Activated T-cell treated with anti-CD3 and anti-CD28 coated beads, Interleukin-2, amount 50 U/mL, for 1 hour (primary cell): ENCODE results near the gene SCFD2.

Experiments used
- DNase-seq: peaks from one replicate; pipeline ENCODE4 v3.0.0-alpha.2; 2020

Gene SCFD2

GRCh38 chr4:53132132-53132891 is 233.5 kb downstream of the SCFD2 start:
- DNase-seq = no peak

GRCh38 chr4:53131562-53131925 is 234.3 kb downstream of the SCFD2 start:
- DNase-seq = no peak

- no peak for DNase-seq
These were observed 234.8 kb downstream of the SCFD2 start for GRCh38 chr4:53130896-53131561.

GRCh38 chr4:53128706-53129357 is 237.0 kb downstream of the SCFD2 start:
- no peak for DNase-seq

GRCh38 chr4:53128231-53128630 is 237.6 kb downstream of the SCFD2 start:
- no peak for DNase-seq

GRCh38 chr4:53127365-53127764 is 238.5 kb downstream of the SCFD2 start:
- no peak for DNase-seq

- DNase-seq = no peak
These were observed 239.8 kb downstream of the SCFD2 start for GRCh38 chr4:53126099-53126498.

- no peak for DNase-seq
These were observed 242.0 kb downstream of the SCFD2 start for GRCh38 chr4:53123819-53124218.

- DNase-seq = no peak
These were observed 242.7 kb downstream of the SCFD2 start for GRCh38 chr4:53123171-53123570.

GRCh38 chr4:53122280-53123116 is 243.4 kb downstream of the SCFD2 start:
- DNase-seq = no peak

GRCh38 chr4:53121264-53121865 is 244.5 kb downstream of the SCFD2 start:
- DNase-seq = no peak

GRCh38 chr4:53120778-53121177 is 245.1 kb downstream of the SCFD2 start:
- no peak for DNase-seq

GRCh38 chr4:53119680-53120079 is 246.2 kb downstream of the SCFD2 start:
- no peak for DNase-seq

- DNase-seq = no peak
These were observed 247.2 kb downstream of the SCFD2 start for GRCh38 chr4:53118676-53119075.

- no peak for DNase-seq
These were observed 248.9 kb downstream of the SCFD2 start for GRCh38 chr4:53116954-53117353.

GRCh38 chr4:53113431-53114225 is 252.2 kb downstream of the SCFD2 start:
- DNase-seq = no peak

GRCh38 chr4:53105313-53105712 is 260.5 kb downstream of the SCFD2 start:
- DNase-seq = no peak

GRCh38 chr4:53103481-53103880 is 262.4 kb downstream of the SCFD2 start:
- no peak for DNase-seq

- no peak for DNase-seq
These were observed 264.7 kb downstream of the SCFD2 start for GRCh38 chr4:53101191-53101581.

GRCh38 chr4:53100501-53101190 is 265.2 kb downstream of the SCFD2 start:
- no peak for DNase-seq

- no peak for DNase-seq
These were observed 267.2 kb downstream of the SCFD2 start for GRCh38 chr4:53098681-53099121.
